ENCODE results near the gene SCG2.
"Not testable (repeated sequence)": the region's sequence is repeated elsewhere in the genome, so short reads cannot be mapped to it uniquely, and the experiment has no call there.

Gene SCG2

GRCh38 chr2:223613017-223613950 lies 11.1 kb upstream of the SCG2 start:
- no peak overlapping the region for H3K4me3 ChIP-seq (ENCODE audit: low read length)
- no peak for DNase-seq (ENCODE audit: low read depth, low spot score)

- H3K4me3 ChIP-seq (ENCODE audit: low read length): no peak overlapping the region
- DNase-seq (ENCODE audit: low read depth, low spot score): no peak
Measured at GRCh38 chr2:223612501-223612900, 10.3 kb upstream of the SCG2 start.

GRCh38 chr2:223611061-223611460 lies 8.9 kb upstream of the SCG2 start:
- no peak for DNase-seq (ENCODE audit: low read depth, low spot score)
- no peak overlapping the region for H3K4me3 ChIP-seq (ENCODE audit: low read length)

GRCh38 chr2:223607476-223607875 lies 5.3 kb upstream of the SCG2 start:
- DNase-seq (ENCODE audit: low read depth, low spot score): no peak
- no peak overlapping the region for H3K4me3 ChIP-seq (ENCODE audit: low read length)

GRCh38 chr2:223606946-223607345 lies 4.8 kb upstream of the SCG2 start:
- no peak overlapping the region for H3K4me3 ChIP-seq (ENCODE audit: low read length)
- no peak for DNase-seq (ENCODE audit: low read depth, low spot score)

- H3K4me3 ChIP-seq (ENCODE audit: low read length): no peak overlapping the region
- DNase-seq (ENCODE audit: low read depth, low spot score): no peak
Measured at GRCh38 chr2:223604231-223604630, 2.1 kb upstream of the SCG2 start.

GRCh38 chr2:223602972-223603371 lies 811 bp upstream of the SCG2 start:
- no peak overlapping the region for H3K4me3 ChIP-seq (ENCODE audit: low read length)
- no peak for DNase-seq (ENCODE audit: low read depth, low spot score)

GRCh38 chr2:223601018-223601417 lies 1.1 kb downstream of the SCG2 start:
- no peak overlapping the region for H3K4me3 ChIP-seq (ENCODE audit: low read length)
- DNase-seq (ENCODE audit: low read depth, low spot score): no peak

GRCh38 chr2:223599640-223600380 lies 2.4 kb downstream of the SCG2 start:
- no peak for DNase-seq (ENCODE audit: low read depth, low spot score)
- no peak overlapping the region for H3K4me3 ChIP-seq (ENCODE audit: low read length)

- H3K4me3 ChIP-seq (ENCODE audit: low read length): no peak overlapping the region
- DNase-seq (ENCODE audit: low read depth, low spot score): no peak
Measured at GRCh38 chr2:223598994-223599639, 3.0 kb downstream of the SCG2 start.

- H3K4me3 ChIP-seq (ENCODE audit: low read length): no peak overlapping the region
- no peak for DNase-seq (ENCODE audit: low read depth, low spot score)
Measured at GRCh38 chr2:223597076-223597475, 5.1 kb downstream of the SCG2 start.

GRCh38 chr2:223596208-223596607 lies 6.0 kb downstream of the SCG2 start:
- DNase-seq (ENCODE audit: low read depth, low spot score): no peak
- no peak overlapping the region for H3K4me3 ChIP-seq (ENCODE audit: low read length)

GRCh38 chr2:223594831-223595230 lies 7.3 kb downstream of the SCG2 start:
- no peak overlapping the region for H3K4me3 ChIP-seq (ENCODE audit: low read length)
- no peak for DNase-seq (ENCODE audit: low read depth, low spot score)

GRCh38 chr2:223594259-223594658 lies 7.9 kb downstream of the SCG2 start:
- no peak overlapping the region for H3K4me3 ChIP-seq (ENCODE audit: low read length)
- DNase-seq (ENCODE audit: low read depth, low spot score): no peak

- H3K4me3 ChIP-seq (ENCODE audit: low read length); DNase-seq (ENCODE audit: low read depth, low spot score): not testable (repeated sequence)
Measured at GRCh38 chr2:223592689-223593088, 9.5 kb downstream of the SCG2 start.

- no peak for DNase-seq (ENCODE audit: low read depth, low spot score)
- no peak overlapping the region for H3K4me3 ChIP-seq (ENCODE audit: low read length)
Measured at GRCh38 chr2:223591596-223591995, 10.6 kb downstream of the SCG2 start.

GRCh38 chr2:223590964-223591363 lies 11.2 kb downstream of the SCG2 start:
- no peak for DNase-seq (ENCODE audit: low read depth, low spot score)
- H3K4me3 ChIP-seq (ENCODE audit: low read length): no peak overlapping the region

- H3K4me3 ChIP-seq (ENCODE audit: low read length): no peak overlapping the region
- no peak for DNase-seq (ENCODE audit: low read depth, low spot score)
Measured at GRCh38 chr2:223589901-223590300, 12.3 kb downstream of the SCG2 start.

GRCh38 chr2:223588251-223588650 lies 13.9 kb downstream of the SCG2 start:
- H3K4me3 ChIP-seq (ENCODE audit: low read length): no peak overlapping the region
- no peak for DNase-seq (ENCODE audit: low read depth, low spot score)

GRCh38 chr2:223587301-223587700 lies 14.9 kb downstream of the SCG2 start:
- no peak overlapping the region for H3K4me3 ChIP-seq (ENCODE audit: low read length)
- no peak for DNase-seq (ENCODE audit: low read depth, low spot score)

All from Jurkat, Clone E6-1 (cell line).